SK-N-SH treated with all-trans-retinoic acid at 6 μM for 48 hours (cell line): ENCODE measurements around the gene USP5.

Source experiments
- BACH2 ChIP-seq: fragments of 250-450 bp; sonication (Bioruptor Pico); IDR thresholded peaks from 2 replicates; pipeline ENCODE4 v1.9.0; 2021; ENCODE audit warnings: mild to moderate bottlenecking, borderline replicate concordance
- CREB5 ChIP-seq: fragments of 250-450 bp; sonication (Bioruptor Pico); IDR thresholded peaks from 2 replicates; pipeline ENCODE4 v1.5.1; 2020; ENCODE audit warnings: low read depth, mild to moderate bottlenecking, moderate library complexity
- CSDC2 ChIP-seq: fragments of 250-450 bp; sonication (Bioruptor Pico); IDR thresholded peaks from 2 replicates; pipeline ENCODE4 v1.5.0; 2020; ENCODE audit warnings: mild to moderate bottlenecking, moderate library complexity
- GLIS3 ChIP-seq: fragments of 250-450 bp; sonication (Bioruptor Pico); IDR thresholded peaks from 2 replicates; pipeline ENCODE4 v1.5.0; 2020; ENCODE audit warnings: mild to moderate bottlenecking, moderate library complexity
- OSR1 ChIP-seq: fragments of 250-450 bp; sonication (Bioruptor Pico); IDR thresholded peaks from 2 replicates; pipeline ENCODE4 v1.8.0; 2022; ENCODE audit warnings: moderate library complexity, mild to moderate bottlenecking, inconsistent platforms
- PATZ1 ChIP-seq: fragments of 250-450 bp; sonication (Bioruptor Pico); IDR thresholded peaks from 2 replicates; pipeline ENCODE4 v1.8.0; 2020; ENCODE audit warnings: mild to moderate bottlenecking, moderate library complexity, borderline replicate concordance
- SNAI2 ChIP-seq: fragments of 250-450 bp; sonication (Bioruptor Pico); IDR thresholded peaks from 2 replicates; pipeline ENCODE4 v1.5.0; 2020; ENCODE audit warnings: mild to moderate bottlenecking, moderate library complexity
- TCF4 ChIP-seq: fragments of 250-450 bp; sonication (Bioruptor Pico); IDR thresholded peaks from 2 replicates; pipeline ENCODE4 v1.8.0; 2021; ENCODE audit warnings: mild to moderate bottlenecking, moderate library complexity, borderline replicate concordance
- ZFP30 ChIP-seq: fragments of 450-650 bp; formaldehyde crosslinking; IDR thresholded peaks from 2 replicates; pipeline ENCODE4 v1.5.0; 2022; ENCODE audit warnings: mild to moderate bottlenecking, moderate library complexity
- ZNF70 ChIP-seq: fragments of 450-650 bp; formaldehyde crosslinking; IDR thresholded peaks from 2 replicates; pipeline ENCODE4 v1.5.0; 2020; ENCODE audit warnings: mild to moderate bottlenecking, moderate library complexity
- TF ChIP-seq, protein P1 (sequence below): fragments of 250-450 bp; sonication (Bioruptor Pico); IDR thresholded peaks from 2 replicates; pipeline ENCODE4 v1.5.0; 2020; ENCODE audit warnings: mild to moderate bottlenecking, moderate library complexity
- TF ChIP-seq, protein P2 (sequence below): fragments of 250-450 bp; sonication (Bioruptor Pico); IDR thresholded peaks from 2 replicates; pipeline ENCODE4 v1.5.1; 2021; ENCODE audit warnings: mild to moderate bottlenecking, moderate library complexity

GRCh38 chr12:6873094-6874014 lies 21.4 kb downstream of the USP5 start, which contains the start of gene SPSB2:
- TF ChIP-seq, protein P1, sequence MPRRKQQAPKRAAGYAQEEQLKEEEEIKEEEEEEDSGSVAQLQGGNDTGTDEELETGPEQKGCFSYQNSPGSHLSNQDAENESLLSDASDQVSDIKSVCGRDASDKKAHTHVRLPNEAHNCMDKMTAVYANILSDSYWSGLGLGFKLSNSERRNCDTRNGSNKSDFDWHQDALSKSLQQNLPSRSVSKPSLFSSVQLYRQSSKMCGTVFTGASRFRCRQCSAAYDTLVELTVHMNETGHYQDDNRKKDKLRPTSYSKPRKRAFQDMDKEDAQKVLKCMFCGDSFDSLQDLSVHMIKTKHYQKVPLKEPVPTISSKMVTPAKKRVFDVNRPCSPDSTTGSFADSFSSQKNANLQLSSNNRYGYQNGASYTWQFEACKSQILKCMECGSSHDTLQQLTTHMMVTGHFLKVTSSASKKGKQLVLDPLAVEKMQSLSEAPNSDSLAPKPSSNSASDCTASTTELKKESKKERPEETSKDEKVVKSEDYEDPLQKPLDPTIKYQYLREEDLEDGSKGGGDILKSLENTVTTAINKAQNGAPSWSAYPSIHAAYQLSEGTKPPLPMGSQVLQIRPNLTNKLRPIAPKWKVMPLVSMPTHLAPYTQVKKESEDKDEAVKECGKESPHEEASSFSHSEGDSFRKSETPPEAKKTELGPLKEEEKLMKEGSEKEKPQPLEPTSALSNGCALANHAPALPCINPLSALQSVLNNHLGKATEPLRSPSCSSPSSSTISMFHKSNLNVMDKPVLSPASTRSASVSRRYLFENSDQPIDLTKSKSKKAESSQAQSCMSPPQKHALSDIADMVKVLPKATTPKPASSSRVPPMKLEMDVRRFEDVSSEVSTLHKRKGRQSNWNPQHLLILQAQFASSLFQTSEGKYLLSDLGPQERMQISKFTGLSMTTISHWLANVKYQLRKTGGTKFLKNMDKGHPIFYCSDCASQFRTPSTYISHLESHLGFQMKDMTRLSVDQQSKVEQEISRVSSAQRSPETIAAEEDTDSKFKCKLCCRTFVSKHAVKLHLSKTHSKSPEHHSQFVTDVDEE (CRISPR knock-in tag) = no peak
- TF ChIP-seq CSDC2 (CRISPR knock-in tag) (no peak), BACH2 (CRISPR knock-in tag) (no peak), PATZ1 (no peak), ZFP30 (CRISPR knock-in tag) (no peak), ZNF70 (CRISPR knock-in tag) (no peak), SNAI2 (CRISPR knock-in tag) (no peak), CREB5 (CRISPR knock-in tag) (no peak), TCF4 (CRISPR knock-in tag) (no peak), GLIS3 (CRISPR knock-in tag) (no peak), OSR1 (CRISPR knock-in tag) (no peak)
- TF ChIP-seq, protein P2, sequence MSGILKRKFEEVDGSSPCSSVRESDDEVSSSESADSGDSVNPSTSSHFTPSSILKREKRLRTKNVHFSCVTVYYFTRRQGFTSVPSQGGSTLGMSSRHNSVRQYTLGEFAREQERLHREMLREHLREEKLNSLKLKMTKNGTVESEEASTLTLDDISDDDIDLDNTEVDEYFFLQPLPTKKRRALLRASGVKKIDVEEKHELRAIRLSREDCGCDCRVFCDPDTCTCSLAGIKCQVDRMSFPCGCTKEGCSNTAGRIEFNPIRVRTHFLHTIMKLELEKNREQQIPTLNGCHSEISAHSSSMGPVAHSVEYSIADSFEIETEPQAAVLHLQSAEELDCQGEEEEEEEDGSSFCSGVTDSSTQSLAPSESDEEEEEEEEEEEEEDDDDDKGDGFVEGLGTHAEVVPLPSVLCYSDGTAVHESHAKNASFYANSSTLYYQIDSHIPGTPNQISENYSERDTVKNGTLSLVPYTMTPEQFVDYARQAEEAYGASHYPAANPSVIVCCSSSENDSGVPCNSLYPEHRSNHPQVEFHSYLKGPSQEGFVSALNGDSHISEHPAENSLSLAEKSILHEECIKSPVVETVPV = no peak
